ENCODE data around the gene ATP11A. TPM values are rescaled to one million over a fixed set of nuclear protein-coding genes. Genes with fewer than 3 reads are reported as not detected.

The ATP11A gene
- total and polyA plus RNA-seq, 11 donors, result 20.5 to 146 (median 91.2) TPM

- DNase-seq (no peak), ATAC-seq (no peak)
- WGBS, 4 donors, result 87 to 94% (median 91%) methylated on average over 4 of the region's 4 CpGs
- Histone ChIP-seq H3K9me3 (no peaks in the 10 kb centered on the region), H3K27me3 (no peaks in the 10 kb centered on the region), H3K4me1 (peaks cover 0 to 15% (median 3%) of the 10 kb centered on the region in 12 donors), H3K4me3 (no peak overlapping the region), H3K36me3 (no peaks in the 10 kb centered on the region), H3K27ac (no peak overlapping the region)
- TF ChIP-seq, protein P1, sequence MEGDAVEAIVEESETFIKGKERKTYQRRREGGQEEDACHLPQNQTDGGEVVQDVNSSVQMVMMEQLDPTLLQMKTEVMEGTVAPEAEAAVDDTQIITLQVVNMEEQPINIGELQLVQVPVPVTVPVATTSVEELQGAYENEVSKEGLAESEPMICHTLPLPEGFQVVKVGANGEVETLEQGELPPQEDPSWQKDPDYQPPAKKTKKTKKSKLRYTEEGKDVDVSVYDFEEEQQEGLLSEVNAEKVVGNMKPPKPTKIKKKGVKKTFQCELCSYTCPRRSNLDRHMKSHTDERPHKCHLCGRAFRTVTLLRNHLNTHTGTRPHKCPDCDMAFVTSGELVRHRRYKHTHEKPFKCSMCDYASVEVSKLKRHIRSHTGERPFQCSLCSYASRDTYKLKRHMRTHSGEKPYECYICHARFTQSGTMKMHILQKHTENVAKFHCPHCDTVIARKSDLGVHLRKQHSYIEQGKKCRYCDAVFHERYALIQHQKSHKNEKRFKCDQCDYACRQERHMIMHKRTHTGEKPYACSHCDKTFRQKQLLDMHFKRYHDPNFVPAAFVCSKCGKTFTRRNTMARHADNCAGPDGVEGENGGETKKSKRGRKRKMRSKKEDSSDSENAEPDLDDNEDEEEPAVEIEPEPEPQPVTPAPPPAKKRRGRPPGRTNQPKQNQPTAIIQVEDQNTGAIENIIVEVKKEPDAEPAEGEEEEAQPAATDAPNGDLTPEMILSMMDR (IDR thresholded peaks at IDR 0.05), result no peak
- no peak for TF ChIP-seq POLR2A (IDR thresholded peaks at IDR 0.05)
- intact Hi-C loops (cut with DNase I), result loop anchor here in 7 of 10 donors (5.0 to 10.0 kb wide), 3 partner anchors 44 to 129 kb away; no protein-coding TSS in a partner anchor
Observed at GRCh38 chr13:112685896-112686295, 3.9 kb upstream of the ATP11A start.

- TF ChIP-seq, protein P1 (IDR thresholded peaks at IDR 0.05), result no peak
- no peak for TF ChIP-seq POLR2A (IDR thresholded peaks at IDR 0.05)
- no peak for DNase-seq
- Histone ChIP-seq H3K4me1 (peaks cover 0 to 15% (median 5%) of the 10 kb centered on the region in 12 donors), H3K27ac (no peak overlapping the region), H3K27me3 (no peaks in the 10 kb centered on the region), H3K36me3 (no peaks in the 10 kb centered on the region), H3K4me3 (no peak overlapping the region), H3K9me3 (no peaks in the 10 kb centered on the region)
- WGBS, 4 donors, result 87 to 92% (median 90%) methylated on average over 7 of the region's 7 CpGs
- no peak for ATAC-seq
- intact Hi-C loops (cut with DNase I), result loop anchor here in 7 of 10 donors (5.0 to 10.0 kb wide), 3 partner anchors 44 to 128 kb away; no protein-coding TSS in a partner anchor
Observed at GRCh38 chr13:112686364-112686763, 3.5 kb upstream of the ATP11A start.

DNA sequence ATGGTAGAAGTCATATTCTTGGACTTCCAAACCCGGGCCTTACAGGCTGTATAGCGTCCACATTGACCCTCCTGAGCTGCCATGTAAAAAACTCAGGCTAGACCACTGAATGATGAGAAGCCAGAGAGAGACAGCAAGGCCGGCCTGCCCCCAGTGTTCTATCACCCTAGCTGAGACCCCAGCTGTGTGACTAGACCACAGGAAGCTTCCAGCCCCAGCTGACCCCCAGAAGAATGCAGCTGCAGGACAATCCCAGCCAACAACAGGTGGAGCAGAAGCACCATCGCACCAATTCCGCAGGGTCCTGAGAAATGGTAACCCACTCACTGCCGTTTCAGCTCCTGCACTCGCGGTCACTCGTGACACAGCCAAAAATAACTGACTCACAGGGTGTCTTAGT, 2.9 kb upstream of the ATP11A start:
- Histone ChIP-seq H3K36me3 (no peaks in the 10 kb centered on the region), H3K4me3 (no peak overlapping the region), H3K4me1 (peaks cover 0 to 21% (median 9%) of the 10 kb centered on the region in 12 donors), H3K27ac (no peak overlapping the region), H3K27me3 (no peaks in the 10 kb centered on the region), H3K9me3 (no peaks in the 10 kb centered on the region)
- DNase-seq, result no peak
- ATAC-seq, result no peak
- intact Hi-C loops (cut with DNase I), result loop anchor here in 7 of 10 donors (5.0 to 10.0 kb wide), 3 partner anchors 45 to 128 kb away; no protein-coding TSS in a partner anchor
- 85 to 90% (median 87%) methylated on average over 9 of the region's 9 CpGs for WGBS, 4 donors
- TF ChIP-seq, protein P1 (IDR thresholded peaks at IDR 0.05), result no peak
- no peak for TF ChIP-seq POLR2A (IDR thresholded peaks at IDR 0.05)

DNA sequence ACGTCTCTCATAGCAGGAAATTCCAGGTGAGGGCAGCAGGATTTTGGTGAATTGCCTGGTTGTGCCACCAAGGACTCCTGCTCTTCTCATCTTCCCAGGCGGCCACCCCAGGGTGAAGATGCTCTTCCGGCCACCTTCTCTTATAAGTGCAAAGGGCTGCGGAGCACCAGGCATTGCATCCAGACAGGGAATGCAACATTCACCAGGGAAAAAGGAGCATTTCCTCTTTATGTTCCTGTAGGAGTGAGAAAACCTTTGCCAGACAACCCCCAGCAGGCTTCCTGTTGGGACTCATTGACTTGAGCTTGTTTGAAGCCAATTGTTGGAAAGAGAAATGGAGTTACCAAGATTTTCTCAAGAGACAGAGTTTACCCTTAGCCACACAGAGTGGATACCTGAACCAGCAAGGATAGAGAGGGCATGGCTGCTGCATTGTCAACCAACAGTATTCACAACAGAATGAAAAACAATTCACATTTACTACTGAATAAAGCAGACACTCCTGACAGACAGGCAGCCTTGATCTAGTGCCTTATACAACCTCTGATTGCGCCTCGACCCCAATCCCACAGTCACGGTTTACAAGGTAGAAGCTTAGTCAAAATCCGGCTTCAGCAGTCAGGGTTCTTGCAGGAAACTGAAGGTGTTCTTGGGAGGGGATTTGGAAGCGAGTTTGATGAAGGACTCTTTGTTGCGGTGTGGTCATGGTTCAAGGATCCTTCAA, 1.8 kb upstream of the ATP11A start:
- no peaks in the 10 kb centered on the region for H3K36me3 ChIP-seq
- TF ChIP-seq, protein P1 (IDR thresholded peaks at IDR 0.05), result no peak
- peak overlapping the region in 1 of 12 donors; percentile 99 for H3K4me3 ChIP-seq
- 84 to 91% (median 89%) methylated on average over 10 of the region's 10 CpGs for WGBS, 4 donors
- no peak for ATAC-seq
- intact Hi-C loops (cut with DNase I), result loop anchor here in 8 of 10 donors (2.0 to 10.0 kb wide), 4 partner anchors 46 to 127 kb away; no protein-coding TSS in a partner anchor
- peak overlapping the region in 4 of 12 donors; percentile 18 to 97 (median 96) for H3K27ac ChIP-seq
- H3K27me3 ChIP-seq, result no peaks in the 10 kb centered on the region
- peaks cover 0 to 31% (median 19%) of the 10 kb centered on the region in 12 donors for H3K4me1 ChIP-seq
- DNase-seq, result no peak
- H3K9me3 ChIP-seq, result no peaks in the 10 kb centered on the region
